NCI-H345 treated with DMSO at 0.1 percent for 48 hours (cell line): ENCODE results near the gene SLC11A1.

Experiments used
- DNase-seq: peaks from one replicate; lab custom pipeline; 2025; ENCODE audit not compliant: unreplicated experiment; lab: John Stamatoyannopoulos, UW

Gene SLC11A1, protein sequence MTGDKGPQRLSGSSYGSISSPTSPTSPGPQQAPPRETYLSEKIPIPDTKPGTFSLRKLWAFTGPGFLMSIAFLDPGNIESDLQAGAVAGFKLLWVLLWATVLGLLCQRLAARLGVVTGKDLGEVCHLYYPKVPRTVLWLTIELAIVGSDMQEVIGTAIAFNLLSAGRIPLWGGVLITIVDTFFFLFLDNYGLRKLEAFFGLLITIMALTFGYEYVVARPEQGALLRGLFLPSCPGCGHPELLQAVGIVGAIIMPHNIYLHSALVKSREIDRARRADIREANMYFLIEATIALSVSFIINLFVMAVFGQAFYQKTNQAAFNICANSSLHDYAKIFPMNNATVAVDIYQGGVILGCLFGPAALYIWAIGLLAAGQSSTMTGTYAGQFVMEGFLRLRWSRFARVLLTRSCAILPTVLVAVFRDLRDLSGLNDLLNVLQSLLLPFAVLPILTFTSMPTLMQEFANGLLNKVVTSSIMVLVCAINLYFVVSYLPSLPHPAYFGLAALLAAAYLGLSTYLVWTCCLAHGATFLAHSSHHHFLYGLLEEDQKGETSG

DNA sequence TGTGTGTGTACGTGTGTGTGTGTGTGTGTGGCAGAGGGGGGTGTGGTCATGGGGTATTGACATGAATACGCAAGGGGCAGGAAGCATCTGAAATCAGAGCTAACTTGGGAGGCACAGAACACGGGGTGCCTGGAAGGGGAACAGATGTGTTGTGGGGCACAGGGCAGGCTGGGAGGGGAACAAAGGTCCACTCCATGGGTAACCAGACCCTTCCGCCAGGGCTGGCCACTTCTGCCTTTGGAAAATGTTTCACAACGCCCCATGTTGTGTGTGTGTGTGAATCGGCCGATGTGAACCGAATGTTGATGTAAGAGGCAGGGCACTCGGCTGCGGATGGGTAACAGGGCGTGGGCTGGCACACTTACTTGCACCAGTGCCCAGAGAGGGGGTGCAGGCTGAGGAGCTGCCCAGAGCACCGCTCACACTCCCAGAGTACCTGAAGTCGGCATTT, at the start of gene SLC11A1:
TSS of gene SLC11A1 (plus strand) at position 358 of the 451 bp plus-strand sequence. CDS start 96 bp downstream, outside the sequence.
- no peak for DNase-seq

- DNase-seq, result no peak
Measured at GRCh38 chr2:218332288-218332687, 49.8 kb upstream of the SLC11A1 start.

- DNase-seq, result no peak
Measured at GRCh38 chr2:218332920-218333645, 49.0 kb upstream of the SLC11A1 start.

DNA sequence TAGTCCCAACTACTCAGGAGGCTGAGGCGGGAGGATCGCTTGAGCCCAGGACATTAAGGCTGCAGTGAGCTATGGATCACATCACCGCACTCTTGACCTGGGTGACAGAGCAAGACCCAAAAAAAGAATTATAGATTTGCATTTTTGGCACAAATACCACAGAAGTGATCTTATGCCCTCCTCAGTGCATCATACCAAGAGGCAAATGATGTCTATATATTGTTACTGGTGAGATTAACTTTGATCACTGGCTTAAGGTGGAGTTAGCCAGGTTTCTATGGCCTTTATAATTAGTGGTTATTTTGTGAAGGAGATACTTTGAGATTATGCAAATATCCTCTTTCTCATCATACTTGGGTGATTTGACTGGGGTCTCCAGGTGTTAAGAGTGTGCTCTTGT, 47.5 kb upstream of the SLC11A1 start:
- no peak for DNase-seq

DNA sequence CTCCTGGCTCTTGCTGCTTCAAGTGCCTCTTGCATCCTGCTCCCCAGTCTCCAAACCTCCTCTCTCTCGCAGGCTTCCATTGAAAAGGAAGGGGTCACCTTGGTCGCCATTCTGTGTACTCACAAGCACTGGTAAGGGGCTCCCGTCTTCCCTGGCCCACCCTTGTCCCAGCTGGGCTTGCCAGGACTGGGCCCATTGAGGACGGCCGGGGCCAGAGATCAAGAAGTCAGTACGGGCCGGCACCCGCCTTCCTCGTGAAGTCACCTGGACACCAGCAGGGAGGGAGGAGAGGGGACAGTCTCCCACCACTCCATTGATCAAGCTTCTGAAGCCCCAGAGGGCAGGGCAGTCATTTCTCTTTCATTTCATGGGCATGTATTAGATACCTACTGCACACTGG, 41.4 kb upstream of the SLC11A1 start:
- no peak for DNase-seq

- DNase-seq, result no peak
Measured at GRCh38 chr2:218341381-218341780, 40.7 kb upstream of the SLC11A1 start.

DNA sequence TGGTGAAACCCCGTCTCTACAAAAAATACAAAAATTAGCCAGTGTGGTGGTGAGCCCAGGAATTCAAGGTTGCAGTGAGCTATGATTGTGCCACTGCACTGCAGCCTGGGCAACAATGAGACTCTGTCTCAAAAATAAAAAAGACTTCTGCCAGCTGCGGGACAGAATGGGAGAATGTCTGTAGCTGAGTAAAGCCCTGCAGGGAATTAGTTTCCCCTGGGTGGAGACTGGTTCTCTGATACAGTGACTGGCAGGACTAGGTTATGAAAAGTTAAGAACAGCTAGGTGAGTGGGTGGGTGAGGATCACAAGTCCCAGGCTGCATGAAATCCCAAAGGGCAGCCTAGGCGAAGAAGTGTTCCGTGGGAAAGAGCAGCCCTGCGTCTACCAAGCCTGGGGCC, 39.2 kb upstream of the SLC11A1 start:
- DNase-seq, result no peak

DNA sequence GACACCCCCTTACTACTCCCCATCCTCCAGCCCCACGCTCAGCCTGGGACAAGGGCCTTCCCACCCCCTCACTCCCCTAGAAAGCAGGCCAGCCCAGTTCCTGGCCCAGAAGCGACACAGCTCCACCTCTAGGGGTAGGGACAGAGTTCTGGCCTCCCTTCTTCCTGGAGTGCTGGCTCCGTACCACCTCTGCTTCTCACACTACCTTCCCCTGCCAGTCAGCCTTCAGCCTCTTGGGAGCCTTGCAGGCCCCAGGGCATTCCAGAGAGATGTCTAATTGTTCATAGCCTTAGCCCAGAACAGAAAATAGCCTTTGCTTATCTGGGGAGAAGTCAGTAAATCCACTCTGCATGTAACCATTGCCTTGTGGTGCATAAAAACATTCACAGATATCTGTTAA, 38.5 kb upstream of the SLC11A1 start:
- DNase-seq, result no peak

DNA sequence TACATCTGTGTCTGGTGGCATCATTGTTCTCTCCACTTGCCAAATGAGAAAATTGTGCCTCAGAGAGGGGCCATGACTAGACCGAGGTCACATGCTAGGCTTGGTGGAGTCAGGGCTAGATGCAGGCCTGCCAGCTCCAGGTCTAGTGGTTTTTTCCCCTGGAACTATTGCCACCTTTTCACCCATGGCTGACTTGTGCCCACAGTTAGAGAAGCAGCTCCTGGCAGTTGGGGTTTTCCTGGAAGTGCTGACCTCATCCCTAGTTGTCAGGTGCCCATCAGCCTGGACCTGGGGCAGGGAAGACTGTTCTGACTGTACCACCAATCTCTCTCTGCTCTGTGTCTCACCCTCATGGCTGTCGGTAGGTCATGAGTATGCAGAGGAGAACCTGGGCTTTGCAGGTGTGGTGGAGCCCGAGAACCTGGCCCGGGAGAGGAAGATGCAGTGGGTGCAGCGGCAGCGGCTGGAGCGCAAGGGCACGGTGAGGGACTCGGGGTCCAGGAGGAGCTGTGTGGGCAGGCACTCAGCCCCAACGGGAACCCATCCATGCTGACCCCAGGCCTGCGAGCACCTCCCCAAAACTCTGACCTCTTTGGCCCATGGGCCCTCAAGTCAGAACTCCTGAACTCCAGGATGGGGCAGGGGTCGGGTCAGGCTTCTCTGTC, 37.9 kb upstream of the SLC11A1 start:
- DNase-seq, result no peak

GRCh38 chr2:218344755-218345417, 37.2 kb upstream of the SLC11A1 start:
- no peak for DNase-seq

- no peak for DNase-seq
Measured at GRCh38 chr2:218345491-218346236, 36.4 kb upstream of the SLC11A1 start.

- no peak for DNase-seq
Measured at GRCh38 chr2:218347172-218347571, 34.9 kb upstream of the SLC11A1 start.

DNA sequence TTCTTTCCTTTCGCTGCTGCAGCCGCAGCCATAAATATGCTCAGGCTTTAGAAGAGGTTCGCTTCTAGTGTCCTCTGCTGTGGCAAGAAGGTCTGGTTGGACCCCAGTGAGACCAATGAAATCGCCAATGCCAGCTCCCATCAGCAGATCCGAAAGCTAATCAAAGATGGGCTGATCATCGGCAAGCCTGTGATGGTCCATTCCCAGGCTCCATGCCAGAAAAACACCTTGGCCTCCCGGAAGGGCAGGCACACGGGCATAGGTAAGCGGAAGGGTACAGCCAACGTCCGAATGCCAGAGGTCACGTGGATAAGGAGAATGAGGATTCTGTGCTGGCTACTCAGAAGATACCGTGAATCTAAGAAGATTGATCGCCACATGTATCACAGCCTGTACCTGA, 28.0 kb upstream of the SLC11A1 start:
- DNase-seq, result no peak

DNA sequence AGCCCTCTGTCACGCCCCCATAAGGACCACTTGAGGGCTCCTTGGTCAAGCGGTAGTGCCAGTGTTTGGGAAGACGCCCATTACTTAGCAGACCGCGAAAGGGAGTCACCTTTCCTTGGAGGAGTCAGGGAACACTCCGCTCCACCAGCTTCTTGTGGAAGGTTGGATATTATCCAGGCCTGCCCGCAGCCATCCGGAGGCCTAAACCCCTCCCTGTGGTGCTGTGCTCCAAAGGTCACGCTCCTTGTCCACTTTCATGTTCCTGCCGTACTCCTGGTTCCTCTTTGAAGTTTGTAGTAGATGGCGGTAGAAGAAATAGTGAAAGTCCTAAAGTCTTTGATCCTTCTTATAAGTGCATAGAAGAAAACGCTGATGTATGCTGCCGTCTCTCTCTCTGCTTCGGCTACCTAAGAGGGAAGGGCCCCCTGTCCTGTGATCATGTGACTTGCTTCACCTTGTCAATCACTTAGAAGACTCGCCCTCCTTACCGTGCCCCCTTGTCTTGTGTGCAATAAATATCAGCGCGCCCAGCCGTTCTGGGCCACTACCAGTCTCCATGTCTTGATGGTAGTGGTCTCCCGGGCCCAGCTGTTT, 27.1 kb upstream of the SLC11A1 start:
- no peak for DNase-seq

- DNase-seq, result no peak
Measured at GRCh38 chr2:218357236-218358177, 24.6 kb upstream of the SLC11A1 start.

GRCh38 chr2:218360453-218360852, 21.6 kb upstream of the SLC11A1 start:
- DNase-seq, result no peak

GRCh38 chr2:218362606-218363005, 19.5 kb upstream of the SLC11A1 start:
- DNase-seq, result no peak

DNA sequence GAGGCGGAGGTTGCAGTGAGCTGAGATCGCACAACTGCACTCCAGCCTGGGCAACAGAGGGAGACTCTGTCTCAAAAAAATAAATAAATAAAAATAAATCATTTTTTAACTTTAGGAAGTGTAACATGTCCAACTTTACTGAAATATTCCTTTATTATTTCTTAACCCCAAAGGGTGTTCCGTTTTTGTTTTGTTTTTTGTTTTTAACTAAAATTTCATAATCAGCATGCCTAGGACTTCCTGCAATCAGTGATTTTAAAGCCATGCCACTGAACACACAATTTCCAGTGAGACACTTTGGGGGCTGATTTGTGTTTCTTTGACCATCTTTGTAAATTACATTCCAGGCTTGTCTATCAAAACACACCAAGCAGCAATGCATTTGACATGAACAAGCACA, 18.3 kb upstream of the SLC11A1 start:
- DNase-seq, result no peak

- no peak for DNase-seq
Measured at GRCh38 chr2:218364196-218364595, 17.9 kb upstream of the SLC11A1 start.
